ENCODE results near the gene CYP2E1. TPM values are rescaled to one million over a fixed set of nuclear protein-coding genes. Genes with fewer than 3 reads are reported as not detected.
"Not testable (repeated sequence)": the region's sequence is repeated elsewhere in the genome, so short reads cannot be mapped to it uniquely, and the experiment has no call there.

Gene CYP2E1
- total and polyA plus RNA-seq, 2 experiments from 2014 or later, result 1.1 to 4.1 TPM

DNA sequence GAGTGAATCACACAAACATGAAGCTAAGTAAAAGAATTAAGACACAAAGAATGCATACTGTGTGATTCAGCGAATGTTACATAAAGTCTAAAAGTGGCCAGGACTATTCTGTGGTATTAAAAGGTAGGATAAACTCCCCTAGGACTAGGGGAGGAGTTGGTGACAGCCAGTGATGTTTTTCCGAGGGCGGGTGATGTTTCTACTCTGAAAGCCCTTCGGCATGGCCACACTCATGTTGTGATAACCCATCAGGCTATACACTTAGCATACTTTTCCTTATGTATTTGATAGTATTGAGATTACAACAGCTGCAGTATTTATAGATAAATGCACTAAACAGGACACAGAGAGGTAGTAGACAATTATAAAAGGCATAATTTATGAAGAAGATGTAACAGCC lies 15.8 kb upstream of the CYP2E1 start:
- H3K36me3 ChIP-seq, result no peaks in the 10 kb centered on the region
- H3K4me1 ChIP-seq (ENCODE audit: low read depth), result no peaks in the 10 kb centered on the region
- H3K27me3 ChIP-seq, result no peaks in the 10 kb centered on the region
- peaks cover 3% of the 10 kb centered on the region for H3K9me3 ChIP-seq (ENCODE audit: low read depth)
- no peak for DNase-seq (ENCODE audit: low read depth in 1 of 2, low spot score in 1 of 2)
- no peak overlapping the region for H3K4me3 ChIP-seq
- no peak overlapping the region for H3K27ac ChIP-seq
- TF ChIP-seq, protein P1, sequence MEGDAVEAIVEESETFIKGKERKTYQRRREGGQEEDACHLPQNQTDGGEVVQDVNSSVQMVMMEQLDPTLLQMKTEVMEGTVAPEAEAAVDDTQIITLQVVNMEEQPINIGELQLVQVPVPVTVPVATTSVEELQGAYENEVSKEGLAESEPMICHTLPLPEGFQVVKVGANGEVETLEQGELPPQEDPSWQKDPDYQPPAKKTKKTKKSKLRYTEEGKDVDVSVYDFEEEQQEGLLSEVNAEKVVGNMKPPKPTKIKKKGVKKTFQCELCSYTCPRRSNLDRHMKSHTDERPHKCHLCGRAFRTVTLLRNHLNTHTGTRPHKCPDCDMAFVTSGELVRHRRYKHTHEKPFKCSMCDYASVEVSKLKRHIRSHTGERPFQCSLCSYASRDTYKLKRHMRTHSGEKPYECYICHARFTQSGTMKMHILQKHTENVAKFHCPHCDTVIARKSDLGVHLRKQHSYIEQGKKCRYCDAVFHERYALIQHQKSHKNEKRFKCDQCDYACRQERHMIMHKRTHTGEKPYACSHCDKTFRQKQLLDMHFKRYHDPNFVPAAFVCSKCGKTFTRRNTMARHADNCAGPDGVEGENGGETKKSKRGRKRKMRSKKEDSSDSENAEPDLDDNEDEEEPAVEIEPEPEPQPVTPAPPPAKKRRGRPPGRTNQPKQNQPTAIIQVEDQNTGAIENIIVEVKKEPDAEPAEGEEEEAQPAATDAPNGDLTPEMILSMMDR (IDR thresholded peaks at IDR 0.05; ENCODE audit: low read depth, low read length), result no peak

DNA sequence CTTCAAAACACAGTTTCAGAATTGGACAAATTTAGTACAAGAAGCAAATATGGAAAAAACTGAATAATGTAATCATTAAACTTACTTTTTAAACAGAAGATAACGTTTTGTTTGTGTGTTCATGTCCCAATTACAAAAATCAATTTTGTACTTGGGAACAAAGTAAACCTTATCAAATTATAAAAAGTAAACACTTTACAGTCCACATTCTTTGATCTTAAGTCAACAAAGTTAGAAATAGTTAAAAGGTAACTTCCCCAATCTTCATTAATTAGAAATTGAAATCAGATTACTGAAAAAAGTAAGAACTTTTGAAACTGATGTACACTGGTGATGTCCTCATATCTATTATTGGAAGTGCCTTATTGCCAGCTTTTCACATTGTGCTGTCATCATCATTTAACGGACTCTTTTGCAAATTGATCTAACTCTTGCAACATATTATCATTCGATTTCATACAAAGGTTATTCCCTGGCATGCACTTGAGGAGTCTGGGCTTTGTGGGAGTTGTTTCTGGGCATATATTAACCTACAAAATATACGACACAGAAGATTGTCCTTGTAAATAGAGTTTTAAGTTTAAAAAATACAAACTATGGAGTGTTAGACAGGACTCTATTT lies 15.1 kb upstream of the CYP2E1 start:
- Histone ChIP-seq H3K4me1 (ENCODE audit: low read depth) (no peaks in the 10 kb centered on the region), H3K4me3 (no peak overlapping the region), H3K36me3 (no peaks in the 10 kb centered on the region), H3K9me3 (ENCODE audit: low read depth) (peaks cover 3% of the 10 kb centered on the region), H3K27me3 (no peaks in the 10 kb centered on the region), H3K27ac (no peak overlapping the region)
- TF ChIP-seq, protein P1 (IDR thresholded peaks at IDR 0.05; ENCODE audit: low read depth, low read length), result no peak
- DNase-seq (ENCODE audit: low read depth in 1 of 2, low spot score in 1 of 2), result no peak

DNA sequence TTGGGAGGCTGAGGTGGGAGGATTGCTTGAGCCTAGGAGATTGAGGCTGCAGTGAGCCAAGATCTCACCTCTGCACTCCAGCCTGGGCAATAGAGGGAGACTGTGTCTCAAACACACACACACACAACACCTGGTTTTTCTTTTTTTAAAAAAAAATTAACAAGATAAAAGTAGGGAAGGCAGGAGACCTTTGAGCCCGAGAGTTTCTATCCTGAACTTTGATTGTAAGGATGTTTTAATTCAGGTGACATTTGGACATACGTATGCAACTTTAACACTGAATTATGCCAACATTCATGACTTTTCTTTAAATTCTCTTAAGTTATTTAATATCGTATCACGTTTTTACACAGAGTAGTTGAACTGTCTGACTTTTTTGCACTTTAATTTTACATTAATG lies 11.7 kb upstream of the CYP2E1 start:
- Histone ChIP-seq H3K27me3 (no peaks in the 10 kb centered on the region), H3K4me1 (ENCODE audit: low read depth) (no peaks in the 10 kb centered on the region), H3K36me3 (no peaks in the 10 kb centered on the region), H3K27ac (no peak overlapping the region), H3K9me3 (ENCODE audit: low read depth) (peaks cover 3% of the 10 kb centered on the region), H3K4me3 (no peak overlapping the region)
- TF ChIP-seq, protein P1 (IDR thresholded peaks at IDR 0.05; ENCODE audit: low read depth, low read length), result no peak
- DNase-seq (ENCODE audit: low read depth in 1 of 2, low spot score in 1 of 2), result no peak

DNA sequence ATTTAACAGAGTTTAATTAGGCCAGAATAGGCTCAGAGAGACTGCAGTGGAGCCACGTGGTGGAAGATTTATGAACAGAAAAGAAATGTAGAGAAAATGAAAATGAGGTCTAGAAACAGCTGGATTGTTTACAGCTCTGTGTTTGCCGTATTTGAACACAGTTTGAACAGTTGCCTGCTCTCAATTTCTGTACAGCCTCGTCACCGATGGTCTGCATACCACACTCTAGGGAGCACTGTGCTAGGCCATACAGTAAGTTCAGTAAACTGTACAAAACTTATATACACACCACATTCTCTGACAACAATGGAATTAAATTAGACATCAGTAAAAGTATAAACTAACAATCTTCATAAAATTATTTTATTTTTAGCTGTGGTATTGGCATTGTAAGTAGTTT lies 11.1 kb upstream of the CYP2E1 start:
- Histone ChIP-seq H3K4me1 (ENCODE audit: low read depth) (no peaks in the 10 kb centered on the region), H3K27ac (no peak overlapping the region), H3K27me3 (no peaks in the 10 kb centered on the region), H3K4me3 (no peak overlapping the region), H3K36me3 (no peaks in the 10 kb centered on the region), H3K9me3 (ENCODE audit: low read depth) (peaks cover under 1% of the 10 kb centered on the region)
- TF ChIP-seq, protein P1 (IDR thresholded peaks at IDR 0.05; ENCODE audit: low read depth, low read length), result no peak
- DNase-seq (ENCODE audit: low read depth in 1 of 2, low spot score in 1 of 2), result no peak

DNA sequence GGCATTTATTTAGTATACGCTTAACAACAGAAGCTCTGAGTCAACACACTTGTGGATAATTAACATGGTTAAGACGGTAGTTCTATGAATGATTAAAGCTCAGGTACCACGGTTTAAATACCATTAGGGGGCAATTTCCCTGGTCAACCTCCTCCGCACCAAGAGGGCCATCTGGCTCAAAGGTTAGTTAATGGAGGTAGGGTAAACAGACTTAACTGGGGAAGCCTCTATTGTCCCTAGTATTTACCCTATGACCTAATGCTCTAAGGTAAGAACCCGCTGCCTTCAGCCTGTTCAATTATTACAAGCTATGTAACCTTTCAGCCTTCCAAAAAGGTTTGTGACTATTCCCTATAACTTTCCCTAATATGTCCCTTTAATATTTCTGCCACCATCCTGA lies 8.6 kb upstream of the CYP2E1 start:
- H3K9me3 ChIP-seq (ENCODE audit: low read depth); H3K36me3 ChIP-seq; H3K4me3 ChIP-seq; DNase-seq (ENCODE audit: low read depth in 1 of 2, low spot score in 1 of 2); H3K4me1 ChIP-seq (ENCODE audit: low read depth); H3K27ac ChIP-seq; H3K27me3 ChIP-seq: not testable (repeated sequence)

DNA sequence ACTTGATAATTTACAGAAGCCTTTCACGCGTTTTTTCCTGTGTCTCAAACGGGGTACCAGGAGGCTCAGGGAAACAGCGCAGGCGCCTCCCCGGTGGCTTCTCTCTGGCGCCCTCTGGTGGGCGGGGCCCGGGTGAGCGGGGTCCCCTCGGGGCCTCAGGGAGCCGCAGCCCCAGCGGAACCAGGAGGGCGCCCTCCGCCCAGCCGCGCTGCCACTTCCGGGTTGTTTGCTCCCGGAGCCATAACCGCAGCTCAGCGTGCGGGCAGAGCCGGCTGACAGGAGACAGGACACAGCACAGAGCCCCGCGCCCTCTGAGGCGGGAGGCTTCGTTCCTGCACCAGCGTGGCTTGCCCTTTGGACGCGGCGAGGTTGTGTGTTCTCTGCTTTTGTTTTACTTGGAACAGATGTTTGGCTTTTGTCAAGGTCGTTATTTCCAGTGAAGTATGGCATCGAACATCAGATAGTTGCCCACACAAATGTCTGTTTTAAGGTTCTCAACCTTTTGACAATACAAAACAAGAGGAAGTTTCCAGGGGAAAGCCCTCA lies 6.9 kb upstream of the CYP2E1 start:
- no peaks in the 10 kb centered on the region for H3K9me3 ChIP-seq (ENCODE audit: low read depth)
- H3K4me3 ChIP-seq, result no peak overlapping the region

More for the DNA sequence above, 6.9 kb upstream of the CYP2E1 start:
- Histone ChIP-seq H3K27ac (no peak overlapping the region), H3K4me1 (ENCODE audit: low read depth) (no peaks in the 10 kb centered on the region), H3K27me3 (no peaks in the 10 kb centered on the region), H3K36me3 (no peaks in the 10 kb centered on the region)
- TF ChIP-seq, protein P1 (IDR thresholded peaks at IDR 0.05; ENCODE audit: low read depth, low read length), result peak; percentile 83
- DNase-seq (ENCODE audit: low read depth in 1 of 2, low spot score in 1 of 2), result peak in 1 of 2 donors; percentile 62

Data from cardiac muscle cell (in vitro differentiated cells and primary cell).